NCI-H1417 (cell line): Measurements from ENCODE around the gene VTI1A.

Source experiments
- DNase-seq, 3 experiments: peaks; one replicate each; lab custom pipeline; 2025; lab: John Stamatoyannopoulos, UW

The VTI1A gene

GRCh38 chr10:112758961-112759360, 311.9 kb downstream of the VTI1A start:
- DNase-seq, result no peak

- no peak for DNase-seq
Measured at GRCh38 chr10:112759496-112759895, 312.5 kb downstream of the VTI1A start.

DNA sequence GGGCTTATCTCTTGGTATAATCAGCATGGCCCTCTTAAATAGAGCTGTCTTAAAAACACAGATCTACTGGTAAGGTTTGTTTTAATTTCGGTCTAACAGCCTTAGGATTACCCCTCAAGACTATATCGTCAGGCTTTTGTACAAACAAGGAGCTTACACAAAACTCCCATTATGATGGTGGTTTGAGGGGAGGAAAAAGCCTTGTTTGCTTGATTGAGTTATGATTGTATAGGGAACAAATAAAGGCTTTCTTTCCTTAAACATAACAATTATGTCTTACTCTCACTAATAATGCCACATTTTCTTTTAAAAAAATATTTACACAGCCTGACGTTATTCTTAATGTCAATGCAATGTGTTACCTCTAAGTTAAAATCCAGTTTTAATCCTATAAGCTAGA, 314.2 kb downstream of the VTI1A start:
- peak in 1 of 3 experiments; percentile 33 for DNase-seq

- no peak for DNase-seq
Measured at GRCh38 chr10:112763916-112764520, 317.0 kb downstream of the VTI1A start.

DNA sequence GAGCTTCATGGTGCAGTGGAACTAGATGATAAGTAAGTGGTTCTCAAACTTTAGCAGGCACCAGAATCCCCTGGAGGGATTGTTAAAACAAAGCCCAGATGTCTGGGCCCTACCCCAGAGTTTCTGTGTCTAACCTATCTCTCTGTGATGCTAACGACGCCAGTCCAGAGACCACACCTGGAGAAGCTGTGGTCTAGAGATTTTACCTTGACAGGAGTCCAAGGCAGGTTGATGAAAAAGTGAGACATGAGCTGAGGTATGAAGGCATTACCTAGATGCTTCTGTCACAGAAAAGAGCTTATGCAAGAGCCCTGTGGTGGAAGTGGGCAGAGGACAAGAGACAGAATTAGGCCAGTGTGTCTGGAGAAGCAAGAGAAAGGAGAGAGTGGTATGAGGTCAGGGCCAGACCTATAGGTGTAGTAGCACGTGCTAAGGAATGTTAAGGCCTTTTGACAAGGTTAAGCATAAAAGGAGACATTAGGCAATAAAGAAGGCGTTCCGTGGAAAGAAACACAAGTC, 318.8 kb downstream of the VTI1A start:
- DNase-seq, result no peak

DNA sequence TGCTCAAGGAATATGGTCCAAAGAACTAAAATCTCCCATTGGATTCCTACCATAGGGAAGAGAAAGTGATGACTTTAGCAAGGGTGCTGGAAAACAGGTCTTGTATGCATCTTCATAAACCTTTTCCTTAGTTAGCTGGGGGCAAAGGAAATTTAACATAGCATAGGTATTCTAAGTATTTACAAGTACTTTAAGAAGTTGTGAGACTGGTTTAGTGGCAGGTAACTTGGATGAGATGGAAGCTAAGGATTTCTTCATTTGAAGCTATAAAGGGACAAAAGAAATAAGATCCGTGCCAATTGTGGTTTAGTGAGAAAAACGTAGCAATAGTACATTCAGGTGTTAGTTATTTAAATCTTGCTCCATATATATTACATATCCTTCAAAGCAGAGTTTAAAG, 319.6 kb downstream of the VTI1A start:
- no peak for DNase-seq

DNA sequence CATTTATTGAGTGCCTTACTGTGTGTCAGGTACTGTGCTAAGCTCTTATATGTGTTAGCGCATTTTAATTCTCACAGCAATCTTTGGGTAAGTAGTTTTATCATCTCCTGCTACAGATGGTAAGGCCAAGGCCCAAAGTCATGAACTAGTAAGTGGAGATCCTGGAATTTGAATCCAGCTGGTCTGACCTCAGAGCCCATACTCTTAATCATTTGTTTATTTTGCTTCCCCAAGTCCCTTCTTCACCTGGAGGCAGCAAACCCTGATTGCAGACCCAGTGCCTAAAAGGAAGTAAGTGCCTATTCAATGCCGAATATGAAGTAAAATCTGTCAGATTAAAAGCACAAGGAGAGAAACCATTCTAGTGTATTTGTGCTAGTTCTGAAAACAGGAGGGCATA, 320.1 kb downstream of the VTI1A start:
- no peak for DNase-seq

DNA sequence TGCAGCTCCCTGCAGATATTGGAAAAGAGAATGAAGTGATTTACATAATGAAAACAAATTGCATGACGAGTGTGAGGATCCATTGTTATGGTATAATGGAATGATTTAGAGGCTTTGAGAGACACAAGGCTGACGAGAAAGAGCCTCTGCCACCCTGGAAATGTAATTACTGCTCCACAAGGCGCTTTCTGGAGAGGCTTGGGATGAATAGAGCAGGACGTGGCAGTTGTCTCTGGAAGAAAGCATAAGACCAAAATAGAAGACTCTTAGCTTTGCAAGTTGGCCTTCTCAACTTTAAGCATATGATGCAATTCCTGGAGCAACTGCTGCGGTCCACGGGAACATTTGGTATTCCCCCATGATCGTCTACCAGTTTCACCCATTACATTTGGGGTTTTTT, 321.1 kb downstream of the VTI1A start:
- no peak for DNase-seq

GRCh38 chr10:112769081-112769480, 322.1 kb downstream of the VTI1A start:
- no peak for DNase-seq

DNA sequence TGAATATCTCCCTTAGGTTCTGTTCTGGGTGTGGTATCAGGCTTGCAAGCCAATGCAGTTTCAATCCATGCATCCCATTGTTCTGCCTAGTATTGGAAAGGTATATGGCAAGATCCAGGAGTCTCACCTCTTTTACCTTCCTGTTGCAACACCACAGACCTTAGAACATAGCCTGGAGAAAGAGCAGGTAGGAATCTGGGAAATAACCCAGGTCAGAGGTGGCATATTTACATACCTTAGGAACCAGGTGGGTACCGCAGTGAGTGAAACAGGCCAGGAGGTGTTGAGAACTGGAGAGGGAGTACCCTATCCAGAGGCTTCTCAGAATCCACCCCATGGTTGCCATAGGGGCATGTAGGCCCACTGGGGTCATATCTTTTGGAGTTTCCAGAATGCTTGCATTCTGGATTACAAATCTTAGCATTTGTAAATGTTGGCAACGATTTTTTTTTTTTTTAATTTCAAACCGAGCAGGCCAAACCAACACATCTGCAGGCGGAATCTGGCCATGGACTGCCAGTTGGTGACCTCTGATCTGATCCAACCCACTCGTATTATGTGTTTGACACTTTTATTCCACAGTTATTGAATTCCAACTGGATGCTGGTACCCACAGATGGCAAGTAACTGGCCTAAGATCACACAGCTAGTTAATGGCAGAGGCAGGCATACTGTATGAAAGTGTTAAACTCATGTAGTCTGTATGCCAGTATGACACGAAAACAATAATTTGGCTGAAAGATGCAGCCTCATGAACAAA, 322.8 kb downstream of the VTI1A start:
- DNase-seq, result no peak

- no peak for DNase-seq
Measured at GRCh38 chr10:112771733-112772132, 324.7 kb downstream of the VTI1A start.

DNA sequence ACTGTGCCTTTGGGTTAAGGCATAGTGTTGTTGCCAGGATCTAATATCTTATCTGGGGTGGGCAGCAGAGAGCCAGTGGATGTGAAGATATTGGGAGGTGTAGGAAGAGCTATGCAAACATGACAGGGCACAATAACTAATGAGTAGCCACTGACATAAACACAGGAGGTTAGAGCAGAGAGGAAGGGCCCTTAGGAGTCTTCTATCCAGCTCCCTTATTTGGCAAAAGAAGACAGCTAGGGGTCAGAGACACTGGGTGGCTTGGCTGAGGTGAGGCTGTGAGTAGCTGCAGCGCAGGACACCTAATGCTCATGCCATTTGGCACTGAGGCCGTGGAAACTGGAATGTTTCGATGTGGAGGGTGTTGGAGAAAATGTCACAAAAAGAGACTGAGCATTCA, 326.8 kb downstream of the VTI1A start:
- DNase-seq, result no peak

- DNase-seq, result peak in 1 of 3 experiments; percentile 33
Measured at GRCh38 chr10:112774210-112774609, 327.2 kb downstream of the VTI1A start.

DNA sequence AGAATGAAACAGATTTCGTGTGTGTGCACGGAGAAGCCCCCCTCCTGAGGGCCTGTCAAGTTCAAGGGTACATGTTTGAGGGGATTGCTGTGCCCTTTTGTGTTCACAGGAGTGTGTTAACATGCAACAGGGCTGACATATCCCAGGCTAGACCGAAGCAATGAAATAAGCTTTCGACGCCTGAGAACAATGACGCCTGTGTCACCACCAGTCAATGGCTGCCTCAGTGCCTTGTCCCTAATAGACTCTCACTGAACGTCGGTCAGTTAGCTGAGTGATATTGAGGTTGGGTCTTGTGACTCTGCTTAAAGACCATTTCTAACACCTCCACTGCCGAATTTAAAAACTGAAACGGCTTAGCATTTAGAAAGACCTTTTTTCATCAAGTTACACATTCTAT, 327.8 kb downstream of the VTI1A start:
- DNase-seq, result peak in 2 of 3 experiments; percentile 47 to 87

- peak in 1 of 3 experiments; percentile 47 for DNase-seq
Measured at GRCh38 chr10:112775381-112775780, 328.4 kb downstream of the VTI1A start.

DNA sequence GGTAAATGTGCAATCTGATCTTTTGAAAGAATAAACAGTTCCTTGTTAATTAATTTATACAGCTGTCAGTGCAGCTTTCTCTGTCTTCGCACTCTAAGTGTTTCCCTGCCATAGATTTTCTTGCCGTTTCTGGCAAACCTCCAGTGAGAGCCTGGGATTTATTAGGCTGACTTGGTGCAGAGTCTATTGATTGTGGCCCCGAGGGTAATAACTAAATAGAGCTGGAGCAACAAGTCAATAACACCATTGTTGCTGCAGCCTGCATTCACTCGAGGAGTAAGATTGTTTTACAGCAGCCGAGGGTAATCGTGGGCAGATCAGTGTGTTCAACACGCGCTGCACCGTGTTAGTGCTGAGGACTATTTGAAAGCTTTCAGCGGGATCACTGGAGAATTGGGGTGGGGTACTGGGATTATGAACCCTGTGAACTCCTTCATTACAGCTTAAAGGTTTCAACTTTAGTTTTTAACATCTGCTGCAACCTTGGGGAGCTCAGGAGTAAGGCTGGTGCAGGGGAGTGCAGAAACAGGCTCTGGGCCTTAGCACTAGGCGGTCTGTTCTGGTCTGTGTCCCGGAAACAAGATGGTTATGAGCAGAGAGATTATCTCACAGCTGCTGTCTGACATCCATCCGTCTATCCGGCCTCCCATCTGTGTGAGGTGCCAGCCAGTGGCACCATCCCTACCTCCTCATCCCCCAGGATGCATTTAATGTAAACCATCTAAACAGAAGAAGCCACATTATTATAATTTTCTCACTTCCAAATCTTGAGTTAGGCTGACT, 329.1 kb downstream of the VTI1A start:
- DNase-seq, result peak in 2 of 3 experiments; percentile 44 to 87

DNA sequence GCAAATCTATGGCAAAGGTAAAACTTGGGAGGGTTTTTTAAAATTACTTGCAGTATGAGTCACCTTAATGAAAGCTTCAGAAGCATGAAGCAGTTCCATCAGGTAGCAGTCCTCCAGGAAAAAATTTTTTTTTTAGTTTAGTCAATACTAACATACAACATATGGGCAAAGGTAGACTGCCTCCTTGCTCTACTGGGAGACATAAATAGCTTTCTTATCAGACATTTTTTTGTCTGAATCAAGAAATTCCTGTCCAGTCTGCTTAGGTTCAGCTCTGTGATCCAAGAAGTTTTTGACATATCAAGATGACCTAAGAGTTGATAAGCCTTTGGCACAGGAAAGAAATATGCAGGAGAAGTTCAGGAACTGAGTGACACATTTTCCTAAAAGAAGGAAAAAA, 331.6 kb downstream of the VTI1A start:
- no peak for DNase-seq

DNA sequence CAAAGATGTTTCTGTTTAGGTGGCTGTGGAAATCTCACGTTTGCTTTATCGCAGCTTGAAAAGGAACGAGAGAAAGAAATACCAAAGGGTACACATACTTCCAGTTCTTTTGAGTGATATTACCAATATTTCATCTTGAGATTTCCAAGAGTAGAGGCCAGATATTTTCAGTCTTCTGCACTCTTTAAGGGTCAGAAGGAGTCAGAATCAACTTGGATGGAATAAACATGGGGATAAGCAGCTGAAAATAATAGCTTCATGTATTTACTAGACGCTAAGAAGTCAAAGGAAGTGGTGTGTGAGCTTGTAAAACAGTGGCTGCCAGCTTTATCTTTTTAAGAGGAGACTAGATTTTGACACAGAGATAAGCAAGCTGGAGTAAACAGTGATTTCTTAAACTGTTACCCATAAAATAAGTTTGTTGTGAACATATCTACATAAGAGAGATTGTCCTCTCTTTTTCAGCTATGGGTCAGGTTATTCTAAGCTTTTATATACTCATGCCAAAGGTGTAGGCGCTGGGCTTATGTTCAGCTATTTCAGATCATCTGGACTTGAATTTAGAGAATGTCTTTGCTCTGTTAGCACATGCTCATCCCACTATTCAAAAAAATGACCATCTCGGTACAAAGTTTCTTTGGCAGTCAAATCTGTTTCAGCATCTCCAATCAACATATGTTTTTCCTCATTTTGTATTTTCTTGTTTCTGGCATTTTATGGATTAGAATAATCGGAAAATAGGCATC, 332.2 kb downstream of the VTI1A start:
- no peak for DNase-seq

DNA sequence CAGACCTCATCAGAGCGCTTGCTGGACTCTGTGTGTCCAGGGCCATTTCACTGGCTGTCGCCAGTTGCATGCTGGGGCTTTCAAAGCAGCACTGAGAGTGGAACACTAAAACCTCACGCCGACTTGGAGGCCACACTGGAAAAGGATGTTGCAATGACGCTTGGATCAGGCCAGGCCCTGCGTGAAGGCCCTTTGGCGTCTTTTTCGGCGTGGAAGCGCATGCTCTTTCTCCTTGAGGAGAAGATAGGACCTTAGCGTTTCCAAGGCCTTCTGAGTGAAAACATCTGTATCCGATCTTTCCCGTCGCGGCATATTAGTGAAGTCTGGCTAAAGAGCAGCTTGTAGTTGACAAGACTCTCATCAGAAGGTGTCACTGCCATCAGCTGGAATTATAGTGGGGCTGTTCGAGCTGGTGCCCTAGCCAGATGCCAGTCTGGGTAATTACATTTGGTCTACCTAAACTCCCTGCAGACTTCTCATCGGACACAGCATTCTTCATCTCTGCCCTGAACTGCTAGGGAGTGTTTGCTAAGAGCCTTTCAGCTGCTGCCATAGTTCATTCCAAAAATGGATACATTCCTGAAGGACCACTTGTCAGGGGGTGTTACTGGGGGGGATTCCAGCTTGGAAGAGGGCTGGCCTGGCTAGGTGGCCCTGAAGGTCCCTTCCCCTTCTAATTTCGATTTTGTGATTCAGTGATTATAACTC, 335.3 kb downstream of the VTI1A start:
- no peak for DNase-seq

DNA sequence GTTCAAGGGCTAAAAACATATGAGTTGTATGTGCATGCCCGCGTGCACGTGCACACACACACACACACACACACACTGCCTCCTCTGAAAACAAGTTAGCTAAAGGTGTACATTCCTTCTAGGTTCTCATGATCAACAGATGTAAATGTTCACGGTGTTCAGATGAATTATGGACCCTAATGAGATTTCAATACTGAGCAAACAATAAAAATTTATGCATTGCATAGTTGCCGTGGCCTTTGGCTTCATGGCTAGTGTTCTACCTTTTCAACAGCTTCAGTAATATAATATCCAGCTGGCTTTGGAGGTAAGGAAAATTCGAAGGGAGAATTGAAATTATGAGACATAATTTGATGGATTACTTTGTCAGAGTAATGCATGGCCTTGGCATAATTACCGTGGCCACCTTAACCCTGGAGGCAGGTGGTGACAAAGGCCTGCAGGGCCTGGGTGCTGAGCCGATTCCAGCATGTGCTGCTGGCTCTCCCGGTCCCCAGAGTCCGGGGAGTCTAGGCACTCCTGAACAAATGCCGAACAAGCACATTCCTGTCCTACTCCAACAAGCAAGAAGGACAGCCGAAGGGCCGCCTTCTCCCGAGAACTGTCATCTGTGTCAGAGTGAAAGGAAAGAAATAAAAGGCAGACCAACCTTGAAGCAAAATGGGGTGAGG, 336.5 kb downstream of the VTI1A start:
- peak; percentile 16 to 81 (median 55) for DNase-seq

GRCh38 chr10:112784022-112784461, 337.0 kb downstream of the VTI1A start:
- DNase-seq, result peak; percentile 23 to 65 (median 47)
